AG09309 (cell line): Measurements from ENCODE around the gene LRCOL1.

ENCODE experiments used
- DNase-seq: peaks from one replicate; pipeline ENCODE4 v3.0.0-alpha.2; 2010; ENCODE audit warnings: low read depth
- H3K4me3 ChIP-seq: 2 replicates; pipeline ENCODE4 v1.5.1; 2011; ENCODE audit warnings: mild to moderate bottlenecking, low read depth, low read length, moderate library complexity; ENCODE audit not compliant: control insufficient read depth
- TF ChIP-seq, protein P1 (sequence below): IDR thresholded peaks from 2 replicates; pipeline ENCODE4 v1.5.1; 2011; ENCODE audit warnings: mild to moderate bottlenecking, low read depth, low read length, inconsistent platforms; ENCODE audit not compliant: insufficient read depth, control insufficient read depth; ENCODE audit errors: missing control alignments

The LRCOL1 gene

DNA sequence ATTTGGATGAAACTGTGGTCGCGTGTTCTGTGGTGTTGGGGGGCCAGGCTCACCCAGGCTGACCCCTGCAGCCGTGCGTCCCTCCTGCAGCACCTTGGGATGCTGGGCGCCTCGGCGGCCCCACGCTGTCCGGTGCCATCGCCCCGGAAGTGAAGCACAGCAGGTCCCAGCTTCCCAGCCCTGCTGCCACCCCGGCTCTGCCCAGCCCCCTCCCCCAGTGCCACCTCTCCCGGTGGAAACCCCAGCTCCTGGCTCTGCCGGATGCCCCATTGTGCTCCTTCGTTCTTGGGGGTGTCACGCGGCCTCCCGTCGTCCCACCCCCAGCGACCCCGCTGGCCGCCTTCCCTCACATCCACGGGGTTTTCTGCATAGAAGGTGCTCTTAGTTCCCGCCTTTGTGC, 25.2 kb downstream of the LRCOL1 start:
- H3K4me3 ChIP-seq, result no peak overlapping the region
- no peak for DNase-seq
- TF ChIP-seq, protein P1, sequence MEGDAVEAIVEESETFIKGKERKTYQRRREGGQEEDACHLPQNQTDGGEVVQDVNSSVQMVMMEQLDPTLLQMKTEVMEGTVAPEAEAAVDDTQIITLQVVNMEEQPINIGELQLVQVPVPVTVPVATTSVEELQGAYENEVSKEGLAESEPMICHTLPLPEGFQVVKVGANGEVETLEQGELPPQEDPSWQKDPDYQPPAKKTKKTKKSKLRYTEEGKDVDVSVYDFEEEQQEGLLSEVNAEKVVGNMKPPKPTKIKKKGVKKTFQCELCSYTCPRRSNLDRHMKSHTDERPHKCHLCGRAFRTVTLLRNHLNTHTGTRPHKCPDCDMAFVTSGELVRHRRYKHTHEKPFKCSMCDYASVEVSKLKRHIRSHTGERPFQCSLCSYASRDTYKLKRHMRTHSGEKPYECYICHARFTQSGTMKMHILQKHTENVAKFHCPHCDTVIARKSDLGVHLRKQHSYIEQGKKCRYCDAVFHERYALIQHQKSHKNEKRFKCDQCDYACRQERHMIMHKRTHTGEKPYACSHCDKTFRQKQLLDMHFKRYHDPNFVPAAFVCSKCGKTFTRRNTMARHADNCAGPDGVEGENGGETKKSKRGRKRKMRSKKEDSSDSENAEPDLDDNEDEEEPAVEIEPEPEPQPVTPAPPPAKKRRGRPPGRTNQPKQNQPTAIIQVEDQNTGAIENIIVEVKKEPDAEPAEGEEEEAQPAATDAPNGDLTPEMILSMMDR, result no peak

DNA sequence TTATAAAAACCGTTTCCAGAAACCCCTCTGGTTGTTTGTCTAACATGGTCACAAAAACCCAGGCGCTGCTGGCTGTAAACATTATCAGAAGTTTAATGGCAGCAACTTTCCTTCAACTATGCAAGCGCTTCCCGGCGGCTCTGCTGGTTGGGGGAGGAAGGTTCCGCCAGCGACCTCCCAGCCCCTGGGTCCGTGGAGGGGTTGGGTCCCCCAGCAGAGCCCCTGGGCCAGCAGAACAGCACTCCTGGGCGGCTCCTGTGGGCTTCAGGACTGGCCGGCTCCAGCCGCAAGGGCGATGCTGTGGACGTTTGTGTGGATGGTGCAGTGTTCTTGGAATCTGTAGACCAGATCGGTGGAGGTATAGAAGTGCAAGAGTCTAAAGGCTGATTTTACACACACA, 26.0 kb downstream of the LRCOL1 start:
- no peak for DNase-seq
- TF ChIP-seq, protein P1, result no peak
- H3K4me3 ChIP-seq, result no peak overlapping the region

DNA sequence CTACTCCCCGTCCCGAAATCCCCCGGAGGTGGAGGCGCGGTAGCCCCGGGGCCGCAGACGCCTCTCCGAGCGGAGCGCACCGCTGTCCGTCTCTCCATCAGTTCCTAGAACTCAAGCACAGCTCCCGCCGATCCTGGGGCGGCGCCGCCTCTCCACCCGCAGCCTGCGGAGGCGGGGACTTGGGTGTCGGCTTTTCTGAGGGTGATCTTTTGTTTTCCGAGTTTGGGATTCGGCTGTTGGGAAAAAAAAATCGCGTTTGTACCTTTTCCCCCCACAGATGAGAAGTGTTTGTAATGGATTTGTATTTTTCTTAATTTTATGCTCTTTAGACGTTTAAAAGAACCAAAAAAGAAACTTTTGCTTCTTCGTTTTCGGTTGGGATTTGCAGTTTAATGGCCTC, 26.6 kb downstream of the LRCOL1 start:
- no peak for DNase-seq
- H3K4me3 ChIP-seq, result no peak overlapping the region
- TF ChIP-seq, protein P1, result no peak

DNA sequence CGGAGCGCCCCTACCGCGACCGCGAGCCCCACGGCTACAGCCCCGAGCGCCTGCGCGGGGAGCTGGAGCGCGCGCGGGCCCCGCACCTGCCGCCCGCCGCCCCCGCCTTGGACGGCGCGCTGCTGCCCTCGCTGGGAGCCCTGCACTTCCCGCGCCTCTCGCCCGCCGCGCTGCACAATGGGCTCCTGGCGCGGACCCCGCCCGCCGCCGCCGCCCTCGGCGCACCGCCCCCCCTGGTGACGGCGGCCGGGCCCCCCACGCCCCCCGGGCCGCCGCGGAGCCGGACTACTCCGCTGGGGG, 27.0 kb downstream of the LRCOL1 start:
- TF ChIP-seq, protein P1, result no peak
- H3K4me3 ChIP-seq, result no peak overlapping the region
- DNase-seq, result no peak

DNA sequence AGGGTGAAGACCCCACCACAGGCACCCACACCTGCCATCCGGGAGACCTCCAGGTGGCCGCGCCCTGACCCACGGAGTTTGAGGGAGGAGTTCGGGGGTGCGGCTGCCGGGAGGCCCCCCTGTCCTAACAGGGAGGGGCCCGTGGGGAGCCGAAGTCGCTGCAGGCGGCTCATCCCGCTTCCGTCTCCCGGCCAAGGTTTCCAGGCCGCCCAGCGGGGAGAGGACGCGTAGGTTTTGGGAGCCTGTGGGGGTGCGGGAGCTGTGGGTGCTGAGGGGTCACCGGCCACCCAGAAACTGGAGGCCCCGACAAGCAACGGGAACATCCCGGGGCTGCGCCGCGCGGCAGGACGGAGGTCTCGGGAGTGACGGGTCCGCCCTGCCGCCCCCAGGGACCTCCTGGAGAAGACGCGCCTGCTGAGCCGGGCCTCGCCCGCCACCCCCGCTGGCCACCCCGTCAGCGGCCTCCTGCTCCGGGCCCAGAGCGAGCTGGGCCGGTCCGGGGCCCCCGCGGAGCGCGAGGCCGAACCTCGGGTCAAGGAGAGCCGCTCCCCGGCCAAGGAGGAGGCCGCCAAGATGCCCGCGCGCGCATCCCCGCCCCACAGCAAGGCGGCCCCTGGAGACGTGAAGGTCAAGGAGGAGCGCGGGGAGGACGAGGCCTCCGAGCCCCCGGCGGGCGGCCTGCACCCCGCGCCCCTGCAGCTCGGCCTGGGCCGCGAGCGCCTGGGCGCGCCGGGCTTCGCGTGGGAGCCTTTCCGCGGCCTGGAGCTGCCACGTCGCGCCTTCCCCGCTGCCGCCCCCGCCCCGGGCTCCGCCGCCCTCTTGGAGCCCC, 27.6 kb downstream of the LRCOL1 start:
- H3K4me3 ChIP-seq, result no peak overlapping the region
- TF ChIP-seq, protein P1, result no peak
- DNase-seq, result no peak

DNA sequence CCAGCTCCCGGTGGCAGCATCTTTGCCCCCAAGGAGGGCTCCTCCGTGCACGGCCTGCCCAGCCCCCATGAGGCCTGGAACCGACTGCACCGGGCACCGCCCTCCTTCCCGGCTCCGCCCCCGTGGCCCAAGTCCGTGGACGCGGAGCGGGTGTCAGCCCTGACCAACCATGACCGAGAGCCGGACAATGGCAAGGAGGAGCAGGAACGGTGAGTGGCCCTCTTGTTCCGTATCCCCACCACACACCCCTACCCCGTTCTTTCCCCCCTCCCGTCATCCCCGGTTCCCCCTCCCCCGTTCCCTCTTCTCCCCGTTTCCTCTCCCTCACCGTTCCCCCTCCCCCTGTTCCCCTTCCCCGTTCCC, 28.3 kb downstream of the LRCOL1 start:
- no peak overlapping the region for H3K4me3 ChIP-seq
- no peak for DNase-seq

More for the DNA sequence above, 28.3 kb downstream of the LRCOL1 start:
- TF ChIP-seq, protein P1, result no peak
